HG03457 (cell line): Measurements from ENCODE around the gene TMEM165.
A peak's percentile ranks its signal among the peaks of the same experiment; 100 is the strongest.

Experiments used
- ATAC-seq: cut with Tn5 transposase; IDR thresholded peaks from one replicate; pipeline ENCODE4 v1.9.1; 2021; ENCODE audit warnings: moderate number of reproducible peaks; ENCODE audit not compliant: unreplicated experiment

The TMEM165 gene

GRCh38 chr4:55367084-55367722 is 28.6 kb upstream of the TMEM165 start:
- ATAC-seq, result no peak

GRCh38 chr4:55369968-55370367 is 25.8 kb upstream of the TMEM165 start:
- no peak for ATAC-seq

- ATAC-seq, result no peak
Observed at GRCh38 chr4:55372259-55372658, 23.5 kb upstream of the TMEM165 start.

GRCh38 chr4:55373461-55373860 is 22.3 kb upstream of the TMEM165 start:
- ATAC-seq, result no peak

GRCh38 chr4:55376698-55377097 is 19.1 kb upstream of the TMEM165 start:
- ATAC-seq, result no peak

- no peak for ATAC-seq
Observed at GRCh38 chr4:55378617-55379467, 16.9 kb upstream of the TMEM165 start.

- no peak for ATAC-seq
Observed at GRCh38 chr4:55380576-55380975, 15.2 kb upstream of the TMEM165 start.

- ATAC-seq, result no peak
Observed at GRCh38 chr4:55381502-55381901, 14.3 kb upstream of the TMEM165 start.

- no peak for ATAC-seq
Observed at GRCh38 chr4:55382488-55383003, 13.2 kb upstream of the TMEM165 start.

- ATAC-seq, result no peak
Observed at GRCh38 chr4:55385201-55385649, 10.5 kb upstream of the TMEM165 start.

GRCh38 chr4:55386073-55386472 is 9.7 kb upstream of the TMEM165 start:
- ATAC-seq, result no peak

GRCh38 chr4:55386840-55387239 is 8.9 kb upstream of the TMEM165 start:
- ATAC-seq, result no peak

- no peak for ATAC-seq
Observed at GRCh38 chr4:55393461-55394320, 2.1 kb upstream of the TMEM165 start.

GRCh38 chr4:55395218-55395528 is 584 bp upstream of the TMEM165 start:
- no peak for ATAC-seq

- ATAC-seq, result peak; percentile 17
Observed at GRCh38 chr4:55396308-55397125, 760 bp downstream of the TMEM165 start.

- no peak for ATAC-seq
Observed at GRCh38 chr4:55397126-55397436, 1.3 kb downstream of the TMEM165 start.

- no peak for ATAC-seq
Observed at GRCh38 chr4:55397520-55398321, 2.0 kb downstream of the TMEM165 start.

GRCh38 chr4:55398461-55398860 is 2.7 kb downstream of the TMEM165 start:
- ATAC-seq, result no peak

GRCh38 chr4:55398966-55399365 is 3.2 kb downstream of the TMEM165 start:
- no peak for ATAC-seq

GRCh38 chr4:55399581-55399980 is 3.8 kb downstream of the TMEM165 start:
- no peak for ATAC-seq
